Activated T-cell treated with anti-CD3 and anti-CD28 coated beads, Interleukin-2, amount 50 U/mL, for 24 hours (primary cell): ENCODE measurements around the gene BIRC3.
A peak's percentile ranks its signal among the peaks of the same experiment; 100 is the strongest.
"Not testable (repeated sequence)": the region's sequence is repeated elsewhere in the genome, so short reads cannot be mapped to it uniquely, and the experiment has no call there.

Experiments used
- DNase-seq: peaks from one replicate; pipeline ENCODE4 v3.0.0-alpha.2; 2020
- H3K27ac Mint-ChIP-seq: 2 replicates; pipeline ENCODE4 v1.8.0; 2020; ENCODE audit warnings: mild to moderate bottlenecking, mixed read lengths
- H3K27me3 Mint-ChIP-seq: 2 replicates; pipeline ENCODE4 v1.8.0; 2020; ENCODE audit warnings: mixed read lengths
- H3K36me3 Mint-ChIP-seq: 2 replicates; pipeline ENCODE4 v1.8.0; 2020; ENCODE audit warnings: low read depth, mixed read lengths
- H3K4me1 Mint-ChIP-seq: 2 replicates; pipeline ENCODE4 v1.8.0; 2020; ENCODE audit warnings: low read depth, mixed read lengths
- H3K4me3 Mint-ChIP-seq: 2 replicates; pipeline ENCODE4 v1.8.0; 2020; ENCODE audit warnings: mild to moderate bottlenecking, moderate library complexity, mixed read lengths
- H3K9me3 Mint-ChIP-seq: 2 replicates; pipeline ENCODE4 v1.8.0; 2020; ENCODE audit warnings: mixed read lengths

Gene BIRC3

DNA sequence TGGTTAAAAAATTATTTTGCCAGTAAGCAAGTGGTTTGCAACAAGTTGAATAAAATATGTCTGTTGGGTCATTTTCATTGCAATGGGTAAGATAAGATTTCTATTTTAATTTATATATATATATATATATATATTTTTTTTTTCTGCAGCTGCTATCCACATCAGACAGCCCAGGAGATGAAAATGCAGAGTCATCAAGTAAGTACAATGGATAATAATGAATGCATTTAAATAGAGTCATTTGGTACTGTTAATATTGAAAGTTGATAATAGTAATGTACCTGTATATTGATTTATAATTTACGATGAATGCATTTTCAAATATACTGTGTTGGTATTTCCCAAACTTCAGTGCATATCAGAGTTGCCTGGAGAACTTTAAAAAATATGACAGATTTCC is 11.5 kb downstream of the BIRC3 start:
- Mint-ChIP-seq H3K27ac (no peak overlapping the region), H3K4me1 (peaks cover 44% of the 10 kb centered on the region), H3K9me3 (no peaks in the 10 kb centered on the region), H3K36me3 (peaks cover 88% of the 10 kb centered on the region), H3K27me3 (no peaks in the 10 kb centered on the region), H3K4me3 (no peak overlapping the region)
- no peak for DNase-seq

DNA sequence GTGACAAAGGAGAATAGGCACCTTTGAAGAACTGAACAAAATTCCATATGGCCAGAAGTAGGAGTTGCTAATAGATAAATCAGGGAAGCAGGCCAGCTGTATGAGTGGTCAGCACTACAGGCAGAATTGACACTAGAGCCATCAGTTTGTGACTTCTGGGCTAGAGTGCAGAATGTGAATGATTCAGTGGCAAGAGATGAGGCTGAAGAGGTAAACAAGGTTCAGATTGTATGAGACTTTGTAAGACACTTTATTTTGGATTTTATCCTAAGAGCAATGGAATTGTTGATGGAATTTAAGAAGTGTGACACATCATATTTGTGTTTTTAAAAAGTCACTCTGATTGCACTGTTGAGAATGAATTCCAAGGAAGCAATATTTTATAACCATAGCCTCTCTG is 12.9 kb downstream of the BIRC3 start:
- Mint-ChIP-seq H3K27me3 (no peaks in the 10 kb centered on the region), H3K36me3 (peaks cover 86% of the 10 kb centered on the region), H3K9me3 (no peaks in the 10 kb centered on the region), H3K4me3 (no peak overlapping the region), H3K27ac (peak overlapping the region; percentile 73), H3K4me1 (peaks cover 32% of the 10 kb centered on the region)
- no peak for DNase-seq

DNA sequence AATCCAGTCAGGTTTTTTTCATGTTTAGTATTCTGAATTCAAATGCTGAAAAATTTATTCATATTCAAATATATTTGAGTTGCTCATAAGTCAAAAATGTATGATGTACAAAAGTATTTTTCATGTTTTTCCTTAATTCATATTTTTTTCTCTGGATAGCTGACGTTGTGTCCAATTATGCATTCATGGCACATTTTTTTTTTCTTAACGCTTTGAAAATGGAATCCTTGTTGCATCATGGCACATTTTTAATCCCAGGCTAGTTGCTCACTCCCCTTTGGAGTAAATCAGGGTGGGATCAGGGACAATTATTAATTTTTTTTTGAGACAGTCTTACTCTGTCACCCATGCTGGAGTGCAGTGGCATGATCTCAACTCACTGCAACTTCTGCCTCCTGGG is 14.1 kb downstream of the BIRC3 start:
- H3K36me3 Mint-ChIP-seq: peaks cover 87% of the 10 kb centered on the region
- no peak overlapping the region for H3K4me3 Mint-ChIP-seq
- no peaks in the 10 kb centered on the region for H3K27me3 Mint-ChIP-seq
- no peak for DNase-seq
- no peaks in the 10 kb centered on the region for H3K9me3 Mint-ChIP-seq
- peak overlapping the region; percentile 62 for H3K27ac Mint-ChIP-seq
- H3K4me1 Mint-ChIP-seq: peaks cover 27% of the 10 kb centered on the region

DNA sequence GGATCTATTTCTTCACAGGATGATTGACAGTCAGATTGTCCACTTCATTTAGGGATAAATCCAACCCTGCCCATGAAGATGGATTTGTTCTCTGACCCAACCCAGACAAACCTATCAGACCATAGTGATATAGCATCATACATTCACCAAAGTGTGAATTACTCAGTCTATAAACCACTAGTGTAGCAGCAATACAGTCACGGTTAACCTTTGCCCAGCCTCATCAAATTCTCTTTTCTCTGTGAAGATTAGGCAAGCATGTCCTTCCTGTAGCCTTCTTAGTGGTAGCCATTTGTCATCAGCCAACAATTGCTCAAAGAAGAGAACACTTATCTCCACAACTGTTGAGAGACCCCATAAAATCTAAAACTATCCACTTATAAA is 15.3 kb downstream of the BIRC3 start:
- Mint-ChIP-seq H3K27ac (peak overlapping the region; percentile 82), H3K4me1 (peaks cover 21% of the 10 kb centered on the region), H3K4me3 (no peak overlapping the region), H3K9me3 (no peaks in the 10 kb centered on the region), H3K36me3 (peaks cover 86% of the 10 kb centered on the region), H3K27me3 (no peaks in the 10 kb centered on the region)
- DNase-seq: no peak

DNA sequence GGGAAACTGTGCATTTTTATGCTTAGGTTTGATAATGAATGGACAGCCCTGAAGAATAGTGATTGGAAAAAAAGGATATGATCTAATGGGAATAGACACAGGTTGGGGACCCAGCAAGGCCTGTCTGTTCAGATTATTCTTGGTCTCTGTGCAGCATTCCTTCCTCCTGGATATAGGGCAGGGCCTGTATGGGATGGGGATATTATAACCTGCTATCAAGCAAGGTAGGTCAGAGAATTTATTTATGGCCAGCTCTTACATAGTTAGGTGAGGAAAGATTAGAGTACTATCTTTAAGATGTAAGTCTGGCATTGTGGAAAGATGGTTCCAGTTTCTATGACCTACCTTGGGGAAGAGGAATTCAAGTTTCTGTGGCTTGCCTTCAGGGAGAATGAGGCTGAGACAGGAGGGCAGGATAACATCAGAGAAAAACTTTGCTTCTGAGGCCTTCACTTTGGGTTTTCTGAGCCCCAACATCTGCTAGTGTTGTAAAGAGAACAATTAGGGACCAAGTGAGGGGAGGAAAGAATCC is 21.3 kb downstream of the BIRC3 start:
- Mint-ChIP-seq H3K9me3 (no peaks in the 10 kb centered on the region), H3K27me3 (no peaks in the 10 kb centered on the region), H3K27ac (peak overlapping the region; percentile 45), H3K4me3 (no peak overlapping the region), H3K4me1 (peaks cover 35% of the 10 kb centered on the region), H3K36me3 (peaks cover 50% of the 10 kb centered on the region)
- DNase-seq: no peak

DNA sequence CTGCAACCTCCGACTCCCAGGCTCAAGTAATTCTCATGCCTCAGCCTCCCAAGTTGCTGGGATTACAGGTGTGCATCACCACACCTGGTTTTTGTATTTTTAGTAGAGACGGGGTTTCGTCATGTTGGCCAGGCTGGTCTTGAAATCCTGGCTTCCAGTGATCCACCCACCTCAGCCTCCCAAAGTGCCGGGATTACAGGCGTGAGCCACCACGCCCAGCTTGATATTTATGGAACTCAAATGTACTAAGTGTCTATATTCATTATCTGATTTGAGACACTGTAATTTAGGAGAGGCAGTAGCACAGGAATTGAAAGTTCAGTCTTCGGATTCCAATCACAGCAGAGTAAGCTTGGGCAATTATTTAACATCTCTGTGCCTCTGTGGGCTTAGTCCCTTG is 24.0 kb downstream of the BIRC3 start:
- not testable (repeated sequence) for H3K27ac Mint-ChIP-seq, DNase-seq, H3K4me3 Mint-ChIP-seq, H3K9me3 Mint-ChIP-seq, H3K27me3 Mint-ChIP-seq
- Mint-ChIP-seq H3K36me3 (peaks cover 30% of the 10 kb centered on the region), H3K4me1 (peaks cover 54% of the 10 kb centered on the region)

DNA sequence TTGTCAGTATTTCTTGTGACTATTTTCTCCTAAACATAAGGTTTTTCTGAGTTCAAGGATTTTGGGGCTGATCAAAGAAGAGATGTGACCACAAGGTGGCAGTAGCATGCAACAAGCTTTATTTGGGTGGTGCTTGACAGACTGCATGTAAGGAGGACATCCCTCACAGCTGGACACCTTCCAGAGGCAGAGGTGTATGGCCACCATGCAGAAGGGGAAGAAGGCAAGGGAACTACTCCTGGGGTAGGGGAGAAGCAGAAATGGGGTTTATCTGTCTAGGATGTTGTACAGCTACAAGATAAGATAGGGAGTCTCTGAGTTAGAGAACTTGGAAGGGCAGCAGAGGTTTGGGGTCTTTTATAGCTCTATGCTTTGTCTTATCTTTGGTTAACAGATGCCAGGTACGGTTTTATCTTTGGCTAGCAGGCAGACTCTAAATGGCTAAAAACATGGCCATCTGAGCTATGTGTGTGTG is 24.6 kb downstream of the BIRC3 start:
- Mint-ChIP-seq H3K36me3 (peaks cover 31% of the 10 kb centered on the region), H3K27me3 (no peaks in the 10 kb centered on the region), H3K4me3 (no peak overlapping the region), H3K27ac (no peak overlapping the region), H3K9me3 (no peaks in the 10 kb centered on the region), H3K4me1 (peaks cover 56% of the 10 kb centered on the region)
- peak; percentile 70 for DNase-seq

DNA sequence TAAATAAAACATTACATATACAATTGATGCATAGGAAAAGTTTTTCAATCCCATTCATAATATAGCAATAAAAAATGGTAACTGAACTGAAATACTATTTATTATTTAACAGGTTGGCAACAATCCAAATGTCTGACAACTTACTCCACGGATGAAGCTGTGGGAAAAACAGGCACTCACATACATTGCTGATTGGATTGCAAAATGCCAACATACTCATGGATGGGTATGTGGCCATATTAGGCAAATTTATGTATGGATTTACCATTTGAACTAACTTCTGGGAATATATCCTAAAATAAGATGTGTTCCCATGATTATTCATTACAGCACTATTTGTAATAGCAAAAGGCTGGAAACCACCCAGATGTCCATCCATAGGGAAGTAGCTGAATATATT is 26.5 kb downstream of the BIRC3 start:
- DNase-seq: no peak
- H3K27me3 Mint-ChIP-seq: no peaks in the 10 kb centered on the region
- no peaks in the 10 kb centered on the region for H3K9me3 Mint-ChIP-seq
- no peak overlapping the region for H3K4me3 Mint-ChIP-seq
- H3K27ac Mint-ChIP-seq: no peak overlapping the region
- H3K4me1 Mint-ChIP-seq: peaks cover 54% of the 10 kb centered on the region
- H3K36me3 Mint-ChIP-seq: peaks cover 28% of the 10 kb centered on the region

DNA sequence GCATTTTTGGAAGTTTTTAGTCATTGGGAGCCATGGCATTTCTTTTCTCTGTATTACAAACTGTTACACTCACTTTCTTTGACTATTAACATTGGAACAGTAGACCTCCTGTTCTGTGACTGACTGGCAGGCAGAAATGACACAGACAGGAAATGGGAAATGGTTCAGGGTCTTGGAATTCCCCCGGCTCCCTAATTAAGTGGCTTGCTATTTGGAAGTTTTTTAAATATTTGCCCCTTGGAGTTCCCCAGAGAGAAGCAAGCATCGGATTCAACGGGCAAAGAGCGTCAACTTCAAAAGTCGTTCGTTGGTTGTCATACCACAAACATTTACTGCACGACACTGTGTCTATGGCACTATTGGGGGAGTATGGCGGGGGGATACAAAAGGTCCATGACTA is 28.6 kb downstream of the BIRC3 start:
- Mint-ChIP-seq H3K27me3 (no peaks in the 10 kb centered on the region), H3K4me3 (peak overlapping the region; percentile 94), H3K9me3 (no peaks in the 10 kb centered on the region), H3K36me3 (peaks cover 35% of the 10 kb centered on the region), H3K27ac (peak overlapping the region; percentile 99), H3K4me1 (peaks cover 52% of the 10 kb centered on the region)
- no peak for DNase-seq

DNA sequence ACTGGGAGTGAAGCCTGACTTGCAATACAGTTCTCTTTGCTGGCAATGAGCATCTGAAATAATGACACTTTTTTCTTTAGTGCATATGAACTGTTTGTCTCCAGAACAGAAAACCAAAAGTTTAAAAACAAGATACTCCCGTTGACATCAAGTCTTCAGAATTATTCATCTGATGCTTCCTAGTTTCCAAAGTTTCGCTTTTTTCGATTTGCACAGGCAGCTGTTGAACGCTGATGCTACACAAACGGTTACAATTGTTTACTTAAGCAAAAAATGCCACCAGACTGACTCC is 29.1 kb downstream of the BIRC3 start:
- no peaks in the 10 kb centered on the region for H3K27me3 Mint-ChIP-seq
- peak overlapping the region; percentile 99 for H3K27ac Mint-ChIP-seq
- peak overlapping the region; percentile 94 for H3K4me3 Mint-ChIP-seq
- H3K4me1 Mint-ChIP-seq: peaks cover 51% of the 10 kb centered on the region
- no peak for DNase-seq
- H3K36me3 Mint-ChIP-seq: peaks cover 38% of the 10 kb centered on the region
- no peaks in the 10 kb centered on the region for H3K9me3 Mint-ChIP-seq

DNA sequence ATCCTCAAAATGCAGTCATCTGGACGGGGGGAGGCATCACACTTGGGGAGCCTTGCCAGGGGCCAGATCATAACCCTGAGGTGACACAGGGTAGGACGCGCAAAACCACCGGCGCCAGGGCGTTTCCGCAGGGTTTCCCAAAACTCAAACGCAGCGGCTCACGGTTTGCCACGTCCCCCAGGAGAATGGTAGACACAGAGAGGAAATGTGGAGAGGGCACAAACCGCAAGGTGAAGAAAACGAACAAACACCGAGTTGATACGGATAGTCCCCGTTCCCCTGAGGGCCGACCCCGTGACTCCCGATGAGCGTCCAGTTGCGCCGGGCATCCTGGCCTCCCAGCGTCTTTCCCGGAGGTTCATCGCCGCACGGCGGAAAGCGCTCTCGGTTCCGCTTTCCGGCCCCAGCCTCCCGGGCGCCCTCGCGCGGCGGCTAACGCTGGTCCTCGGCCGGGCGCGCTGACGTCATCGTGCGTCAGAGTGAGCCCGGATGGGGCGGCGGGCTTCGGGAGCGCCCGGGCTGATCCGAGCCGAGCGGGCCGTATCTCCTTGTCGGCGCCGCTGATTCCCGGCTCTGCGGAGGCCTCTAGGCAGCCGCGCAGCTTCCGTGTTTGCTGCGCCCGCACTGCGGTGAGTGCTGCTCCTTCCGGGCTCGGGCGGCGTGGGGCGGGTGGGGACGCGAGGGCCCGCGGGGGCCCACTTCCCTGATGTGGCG is 29.6 kb downstream of the BIRC3 start, which contains the start of gene BIRC2:
Gene BIRC2 (plus strand): TSS at position 467 of the 714 bp plus-strand sequence. CDS start 2,641 bp downstream, outside the sequence.
- Mint-ChIP-seq H3K27ac (peak within 1 kb of the TSS; percentile 99), H3K4me1 (peaks cover 50% of the 10 kb centered on the region), H3K9me3 (no peaks in the 10 kb centered on the region)

DNA sequence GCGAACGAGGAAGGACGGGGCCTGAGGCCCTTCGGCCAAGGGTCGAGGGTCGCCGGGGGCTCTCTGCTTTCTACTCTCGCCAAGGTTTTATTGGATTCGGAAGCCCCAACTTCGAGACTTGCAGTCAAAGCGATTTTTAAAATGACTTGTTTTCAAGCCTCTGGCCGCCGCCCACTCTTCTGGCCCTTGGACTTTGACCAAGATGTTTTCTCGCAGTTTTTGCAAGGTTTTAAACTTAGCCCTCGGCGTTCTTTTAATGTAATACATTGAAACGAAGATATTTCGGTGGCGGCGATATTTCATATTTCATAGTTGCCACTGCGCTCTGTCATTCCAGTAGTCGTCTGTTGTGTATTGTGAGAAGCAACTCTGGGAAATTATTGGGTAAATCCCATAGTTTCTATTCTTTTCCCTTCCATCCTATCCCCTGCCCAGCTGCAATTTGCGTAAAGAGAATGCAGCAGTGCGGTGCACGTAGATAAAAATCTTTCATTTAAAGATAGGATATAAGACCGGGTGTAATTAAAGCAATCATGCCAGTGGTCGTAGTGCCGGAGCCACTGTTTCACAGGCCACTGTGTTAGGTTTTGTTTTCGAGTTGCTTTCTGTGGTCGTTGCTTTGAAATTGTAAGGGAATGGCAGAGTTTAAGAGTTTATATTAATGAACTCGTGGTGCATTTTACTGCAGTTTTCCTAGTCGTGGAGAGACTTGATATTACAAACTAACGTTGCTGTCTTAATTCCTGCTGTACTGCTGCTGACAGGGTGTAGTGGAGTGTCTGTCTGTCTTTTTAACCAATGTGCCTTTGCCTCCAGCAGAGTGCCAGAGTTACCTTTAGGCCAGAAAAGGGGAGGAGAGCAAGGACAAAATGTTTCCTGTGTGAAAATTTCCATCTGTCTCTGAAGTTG is 30.4 kb downstream of the BIRC3 start:
- no peak for DNase-seq
- H3K36me3 Mint-ChIP-seq: peaks cover 50% of the 10 kb centered on the region
- no peaks in the 10 kb centered on the region for H3K27me3 Mint-ChIP-seq
- H3K9me3 Mint-ChIP-seq: no peaks in the 10 kb centered on the region
- H3K27ac Mint-ChIP-seq: peak overlapping the region; percentile 99
- peaks cover 48% of the 10 kb centered on the region for H3K4me1 Mint-ChIP-seq
- H3K4me3 Mint-ChIP-seq: peak overlapping the region; percentile 94

More for the DNA sequence above, 29.6 kb downstream of the BIRC3 start, which contains the start of gene BIRC2:
- peak; percentile 97 for DNase-seq
- Mint-ChIP-seq H3K4me3 (peak within 1 kb of the TSS; percentile 94), H3K36me3 (peaks cover 43% of the 10 kb centered on the region), H3K27me3 (no peaks in the 10 kb centered on the region)

DNA sequence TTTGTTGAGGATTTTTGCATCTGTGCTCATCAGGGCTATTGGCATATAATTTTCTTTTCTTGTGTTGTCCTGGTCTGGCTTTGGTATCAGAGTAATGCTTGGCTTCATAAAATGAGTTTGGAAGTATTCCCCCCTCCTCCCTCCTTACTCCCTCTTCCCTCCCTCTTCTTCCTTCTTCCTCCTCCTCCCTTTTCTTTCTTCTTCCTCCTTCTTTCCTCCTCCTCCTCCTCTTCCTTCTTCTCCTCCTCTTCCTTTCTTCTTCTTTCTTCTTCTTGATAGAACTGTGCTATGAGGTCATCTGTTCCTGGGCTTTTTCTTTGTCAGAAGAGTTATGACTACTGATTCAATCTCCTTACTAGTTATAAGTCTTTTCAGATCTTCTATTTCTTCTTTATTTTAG is 39.8 kb downstream of the BIRC3 start:
- no peak overlapping the region for H3K4me3 Mint-ChIP-seq
- peaks cover 58% of the 10 kb centered on the region for H3K4me1 Mint-ChIP-seq
- peaks cover 5% of the 10 kb centered on the region for H3K9me3 Mint-ChIP-seq
- H3K27ac Mint-ChIP-seq: peak overlapping the region; percentile 10
- DNase-seq: no peak
- H3K27me3 Mint-ChIP-seq: no peaks in the 10 kb centered on the region
- H3K36me3 Mint-ChIP-seq: peaks cover 92% of the 10 kb centered on the region

DNA sequence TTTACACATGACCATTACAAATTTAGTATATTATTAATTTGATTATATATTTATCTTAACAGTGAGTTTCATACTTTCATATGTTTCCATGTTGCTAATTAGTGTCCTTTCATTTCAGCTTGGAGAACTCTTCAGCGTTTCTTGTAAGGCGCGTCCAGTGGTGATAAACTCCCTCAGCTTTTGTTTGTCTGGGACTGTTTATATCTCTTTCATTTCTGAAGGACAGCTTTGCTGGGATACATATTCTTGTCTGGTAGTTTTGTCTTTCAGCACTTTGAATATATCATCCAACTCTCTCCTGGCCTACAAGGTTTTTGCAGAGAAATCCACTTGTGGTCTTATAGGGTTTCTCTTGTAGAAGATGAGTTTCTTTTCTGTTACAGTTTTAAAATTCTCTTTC is 42.1 kb downstream of the BIRC3 start:
- Mint-ChIP-seq H3K4me1 (peaks cover 60% of the 10 kb centered on the region), H3K4me3 (no peak overlapping the region), H3K36me3 (peaks cover 91% of the 10 kb centered on the region), H3K9me3 (peaks cover 3% of the 10 kb centered on the region), H3K27ac (no peak overlapping the region), H3K27me3 (no peaks in the 10 kb centered on the region)
- DNase-seq: no peak

DNA sequence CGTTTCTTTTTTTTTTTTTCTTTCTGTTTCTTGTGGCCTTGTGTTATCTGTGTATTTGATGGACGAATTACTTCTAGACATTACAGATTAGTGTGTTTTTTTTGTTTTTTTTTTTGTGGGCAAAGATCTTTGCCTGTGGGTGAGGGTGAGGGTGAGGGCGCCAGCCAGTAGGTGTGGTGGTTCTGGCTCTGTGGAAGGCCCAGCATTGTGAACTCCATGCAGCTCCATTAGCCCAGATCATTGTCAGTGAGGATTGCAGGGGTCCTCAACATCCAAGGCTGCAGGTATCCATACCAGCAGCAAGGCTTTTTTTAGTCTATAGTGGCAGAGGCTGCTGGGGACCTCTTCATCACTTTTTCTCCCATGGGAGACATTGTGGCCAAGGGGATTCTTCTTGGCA is 43.4 kb downstream of the BIRC3 start:
- no peaks in the 10 kb centered on the region for H3K27me3 Mint-ChIP-seq
- peaks cover 52% of the 10 kb centered on the region for H3K4me1 Mint-ChIP-seq
- peak overlapping the region; percentile 82 for H3K27ac Mint-ChIP-seq
- H3K36me3 Mint-ChIP-seq: peaks cover 90% of the 10 kb centered on the region
- H3K4me3 Mint-ChIP-seq: peak overlapping the region; percentile 19
- no peak for DNase-seq
- H3K9me3 Mint-ChIP-seq: no peaks in the 10 kb centered on the region
